H9 (cell line): ENCODE measurements around the gene NCMAP. TPM values are rescaled to one million over a fixed set of nuclear protein-coding genes. Genes with fewer than 3 reads are reported as not detected.

ENCODE experiments used
- DNase-seq: peaks from one replicate; pipeline ENCODE4 v3.0.0-alpha.2; 2017
- H2AFZ ChIP-seq: one replicate; pipeline ENCODE4 v1.6.1; 2013; ENCODE audit warnings: mild to moderate bottlenecking, low read length, control low read depth, moderate library complexity
- H2AK5ac ChIP-seq: 2 replicates; pipeline ENCODE4 v1.6.1; 2013; ENCODE audit warnings: low read length, control low read depth, mixed read lengths; ENCODE audit not compliant: insufficient read length
- H2BK120ac ChIP-seq: one replicate; pipeline ENCODE4 v1.6.1; 2013; ENCODE audit warnings: low read depth, mild to moderate bottlenecking, low read length, control low read depth, inconsistent platforms; ENCODE audit not compliant: poor library complexity, severe bottlenecking
- H2BK12ac ChIP-seq: 2 replicates; pipeline ENCODE4 v1.6.1; 2013; ENCODE audit warnings: low read length, control low read depth, mixed read lengths, low read depth; ENCODE audit not compliant: insufficient read length
- H2BK15ac ChIP-seq: 2 replicates; pipeline ENCODE4 v1.6.1; 2013; ENCODE audit warnings: low read depth, low read length, control low read depth
- H2BK20ac ChIP-seq: one replicate; pipeline ENCODE4 v1.6.1; 2013; ENCODE audit warnings: low read depth, mild to moderate bottlenecking, low read length, control low read depth, inconsistent platforms; ENCODE audit not compliant: poor library complexity, severe bottlenecking
- H2BK5ac ChIP-seq: 2 replicates; pipeline ENCODE4 v1.6.1; 2013; ENCODE audit warnings: low read length, control low read depth, mixed read lengths; ENCODE audit not compliant: insufficient read length
- H3K14ac ChIP-seq: 2 replicates; pipeline ENCODE4 v1.6.1; 2013; ENCODE audit warnings: low read length, control low read depth; ENCODE audit not compliant: insufficient read depth
- H3K18ac ChIP-seq: 2 replicates; pipeline ENCODE4 v1.6.1; 2013; ENCODE audit warnings: low read depth, mild to moderate bottlenecking, mixed read lengths, low read length, control low read depth; ENCODE audit not compliant: insufficient read length
- H3K23ac ChIP-seq: 2 replicates; pipeline ENCODE4 v1.6.1; 2013; ENCODE audit warnings: low read length, control low read depth, mixed read lengths, low read depth; ENCODE audit not compliant: insufficient read length
- H3K23me2 ChIP-seq: 2 replicates; pipeline ENCODE4 v1.6.1; 2013; ENCODE audit warnings: low read depth, mild to moderate bottlenecking, mixed read lengths, low read length, control low read depth; ENCODE audit not compliant: insufficient read length, poor library complexity, severe bottlenecking
- H3K27ac ChIP-seq: 2 replicates; pipeline ENCODE4 v1.5.1; 2013; ENCODE audit warnings: low read length, control low read depth, mixed read lengths, low read depth; ENCODE audit not compliant: insufficient read length
- H3K27me3 ChIP-seq: 2 replicates; pipeline ENCODE4 v1.6.1; 2013; ENCODE audit warnings: low read length, control low read depth, inconsistent platforms; ENCODE audit not compliant: insufficient read depth
- H3K4ac ChIP-seq: 2 replicates; pipeline ENCODE4 v1.6.1; 2013; ENCODE audit warnings: low read depth, mild to moderate bottlenecking, control low read depth, inconsistent platforms, low read length, moderate library complexity
- H3K4me1 ChIP-seq: 2 replicates; pipeline ENCODE4 v1.6.1; 2013; ENCODE audit warnings: low read length, control low read depth, inconsistent platforms; ENCODE audit not compliant: insufficient read depth
- H3K4me2 ChIP-seq: 2 replicates; pipeline ENCODE4 v1.6.1; 2013; ENCODE audit warnings: low read length, control low read depth, mixed read lengths; ENCODE audit not compliant: insufficient read length, insufficient read depth
- H3K56ac ChIP-seq: 2 replicates; pipeline ENCODE4 v1.6.1; 2013; ENCODE audit warnings: low read depth, mild to moderate bottlenecking, mixed read lengths, low read length, control low read depth; ENCODE audit not compliant: insufficient read length
- H3K79me1 ChIP-seq: 2 replicates; pipeline ENCODE4 v1.6.1; 2013; ENCODE audit warnings: low read depth, mild to moderate bottlenecking, moderate library complexity, low read length, control low read depth, inconsistent platforms; ENCODE audit not compliant: insufficient read depth, poor library complexity, severe bottlenecking
- H3K79me2 ChIP-seq: 2 replicates; pipeline ENCODE4 v1.6.1; 2013; ENCODE audit warnings: low read length, control low read depth, inconsistent platforms; ENCODE audit not compliant: insufficient read depth
- H3K9ac ChIP-seq: 2 replicates; pipeline ENCODE4 v1.6.1; 2013; ENCODE audit warnings: low read length, control low read depth, mixed read lengths; ENCODE audit not compliant: insufficient read length; ENCODE audit errors: extremely low read depth
- H3K9me3 ChIP-seq: one replicate; pipeline ENCODE4 v1.6.1; 2013; ENCODE audit warnings: low read depth, low read length, inconsistent platforms; ENCODE audit not compliant: control insufficient read depth
- H3T11ph ChIP-seq: one replicate; pipeline ENCODE4 v1.6.1; 2013; ENCODE audit warnings: mild to moderate bottlenecking, low read length, control low read depth, inconsistent platforms
- H4K20me1 ChIP-seq: one replicate; pipeline ENCODE4 v1.6.1; 2013; ENCODE audit not compliant: control insufficient read depth, insufficient read length, insufficient read depth
- H4K5ac ChIP-seq: 2 replicates; pipeline ENCODE4 v1.6.1; 2013; ENCODE audit warnings: low read depth, mild to moderate bottlenecking, mixed read lengths, low read length, control low read depth; ENCODE audit not compliant: insufficient read length
- H4K8ac ChIP-seq: replicated peaks from 2 replicates; pipeline ENCODE4 v1.6.1; 2013; ENCODE audit warnings: low read length, control low read depth, mixed read lengths, low read depth; ENCODE audit not compliant: insufficient read length
- H4K91ac ChIP-seq: 2 replicates; pipeline ENCODE4 v1.6.1; 2013; ENCODE audit warnings: low read depth, mild to moderate bottlenecking, moderate library complexity, mixed read lengths, low read length, control low read depth; ENCODE audit not compliant: insufficient read length
- H3K27ac Mint-ChIP-seq, 3 experiments: 2 replicates in 2 of 3; 3 replicates in 1 of 3; pipeline ENCODE4 v1.8.0; 2020 to 2021; ENCODE audit warnings: mixed read lengths in 3 of 3, mild to moderate bottlenecking in 1 of 3, moderate library complexity in 1 of 3
- H3K27me3 Mint-ChIP-seq: 2 replicates; pipeline ENCODE4 v1.8.0; 2021; ENCODE audit warnings: low read depth, mild to moderate bottlenecking, moderate library complexity, mixed read lengths
- H3K36me3 Mint-ChIP-seq, 3 experiments: 2 replicates in 2 of 3; 3 replicates in 1 of 3; pipeline ENCODE4 v1.8.0; 2020 to 2021; ENCODE audit warnings: low read depth in 3 of 3, mixed read lengths in 3 of 3; ENCODE audit not compliant: insufficient read depth in 1 of 3
- H3K4me1 Mint-ChIP-seq, 2 experiments: 2 replicates each; pipeline ENCODE4 v1.8.0; 2020; ENCODE audit warnings: mixed read lengths in 2 of 2
- H3K4me3 Mint-ChIP-seq, 2 experiments: 2 replicates in 1 of 2; 3 replicates in 1 of 2; pipeline ENCODE4 v1.8.0; 2020 to 2021; ENCODE audit warnings: mild to moderate bottlenecking in 2 of 2, mixed read lengths in 2 of 2, moderate library complexity in 1 of 2
- H3K9me3 Mint-ChIP-seq, 2 experiments: 2 replicates in 1 of 2; 3 replicates in 1 of 2; pipeline ENCODE4 v1.8.0; 2020; ENCODE audit warnings: mild to moderate bottlenecking in 2 of 2, mixed read lengths in 2 of 2, moderate library complexity in 1 of 2
- CTCF ChIP-seq: fragments of 200-600 bp; sonication (generic); conservative IDR thresholded peaks from 3 replicates; pipeline ENCODE4 v1.8.0; 2021; ENCODE audit warnings: antibody characterized with exemption, mild to moderate bottlenecking
- WGBS: extraction: QIAGEN DNeasy Blood & Tissue Kit; methylation state at CpG from one replicate; pipeline ENCODE4 v1.1.7; 2013; ENCODE audit warnings: missing lambda C conversion rate, low lambda C conversion rate, mixed read lengths; ENCODE audit not compliant: insufficient read length; ENCODE audit errors: extremely low coverage; 5-methylcytosine and 5-hydroxymethylcytosine counted together
- total RNA-seq: library from RNA; stranded (reverse); gene quantifications from 2 replicates; pipeline ENCODE4 v1.2.1, GENCODE V29; 2021

NCMAP gene
- total RNA-seq, 1 experiment from 2014 or later, result 0.35 TPM

- H3K4me3 Mint-ChIP-seq, result no peak overlapping the region
- no peaks in the 10 kb centered on the region for H3K9me3 Mint-ChIP-seq
- Histone ChIP-seq H2BK5ac (no peak overlapping the region), H3K27ac (no peak overlapping the region), H4K20me1 (no peaks in the 10 kb centered on the region), H2BK12ac (no peak overlapping the region), H3K79me2 (no peaks in the 10 kb centered on the region), H3K4me1 (no peaks in the 10 kb centered on the region), H3K4me2 (no peak overlapping the region), H4K5ac (no peak overlapping the region), H4K91ac (no peak overlapping the region), H3K4ac (no peak overlapping the region), H2AK5ac (no peak overlapping the region), H3K23me2 (no peaks in the 10 kb centered on the region), H3K18ac (no peak overlapping the region), H3K9ac (no peak overlapping the region), H3K79me1 (peaks cover 3% of the 10 kb centered on the region), H3K56ac (no peak overlapping the region), H4K8ac (no peak overlapping the region), H3T11ph (no peak overlapping the region), H3K23ac (no peak overlapping the region), H2BK15ac (no peak overlapping the region), H3K9me3 (no peaks in the 10 kb centered on the region), H2AFZ (no peak overlapping the region), H2BK120ac (no peak overlapping the region), H3K27me3 (no peaks in the 10 kb centered on the region), H3K14ac (no peak overlapping the region), H2BK20ac (no peak overlapping the region)
- H3K4me1 Mint-ChIP-seq, result no peaks in the 10 kb centered on the region
- H3K27me3 Mint-ChIP-seq, result no peaks in the 10 kb centered on the region
- H3K27ac Mint-ChIP-seq, result no peak overlapping the region
- H3K36me3 Mint-ChIP-seq, result peaks cover 74 to 98% (median 95%) of the 10 kb centered on the region in 3 experiments; a peak in 6 of 7 replicates
- no CpG with 5 or more reads among the region's 13 CpGs for WGBS
- no peak for DNase-seq
- no peak for TF ChIP-seq CTCF
These were observed 96.5 kb downstream of the NCMAP start for GRCh38 chr1:24652382-24652781.
